ENCODE data around the gene SF3A2. TPM values are rescaled to one million over a fixed set of nuclear protein-coding genes. Genes with fewer than 3 reads are reported as not detected.

Gene SF3A2
- total and polyA plus RNA-seq, 4 donors: 2.2 to 32.0 (median 13.2) TPM

GRCh38 chr19:2249880-2250765 lies 13.5 kb downstream of the SF3A2 start:
- Histone ChIP-seq H3K27me3 (ENCODE audit: control insufficient read depth in 4 of 4, insufficient read depth in 4 of 4, low read length in 3 of 4) (peaks cover 0 to 28% (median 1%) of the 10 kb centered on the region in 4 donors), H3K4me3 (ENCODE audit: low read depth in 1 of 3, low read length in 3 of 3) (no peak overlapping the region), H3K27ac (ENCODE audit: low read depth in 1 of 2, low read length in 2 of 2) (no peak overlapping the region), H3K36me3 (ENCODE audit: control insufficient read depth in 4 of 4, insufficient read depth in 3 of 4, low read depth in 1 of 4, low read length in 3 of 4) (peaks cover under 1 to 23% (median 18%) of the 10 kb centered on the region in 4 donors), H3K4me1 (ENCODE audit: control insufficient read depth in 4 of 4, insufficient read depth in 4 of 4, low read length in 3 of 4) (peaks cover 11 to 53% (median 26%) of the 10 kb centered on the region in 4 donors), H3K9me3 (ENCODE audit: control insufficient read depth in 4 of 4, low read length in 3 of 4) (no peaks in the 10 kb centered on the region), H3K9ac (ENCODE audit: low read depth in 1 of 2, low read length in 2 of 2) (no peak overlapping the region)
- no peak for DNase-seq (ENCODE audit: low spot score)
- TF ChIP-seq RAD21 (IDR thresholded peaks at IDR 0.05) (no peak), CTCF (IDR thresholded peaks at IDR 0.05; ENCODE audit: low read depth, low read length, missing input control) (no peak), RXRA (IDR thresholded peaks at IDR 0.05) (no peak), FOXA2 (IDR thresholded peaks at IDR 0.05) (no peak), EGR1 (IDR thresholded peaks at IDR 0.05; ENCODE audit: low read depth in 2 of 2) (no peak), ZBTB33 (IDR thresholded peaks at IDR 0.05) (no peak), HNF4G (IDR thresholded peaks at IDR 0.05) (no peak), FOXA1 (IDR thresholded peaks at IDR 0.05) (no peak), REST (IDR thresholded peaks at IDR 0.05) (no peak), MAX (IDR thresholded peaks at IDR 0.05) (no peak), JUND (IDR thresholded peaks at IDR 0.05) (no peak), GABPA (IDR thresholded peaks at IDR 0.05 in 1 of 2, conservative IDR thresholded peaks at IDR 0.05 in 1 of 2) (no peak), TAF1 (conservative IDR thresholded peaks at IDR 0.05) (no peak), ATF3 (IDR thresholded peaks at IDR 0.05) (no peak), SP1 (IDR thresholded peaks at IDR 0.05) (no peak), NR2F2 (IDR thresholded peaks at IDR 0.05) (no peak)
- WGBS: 27% methylated on average over 43 of the region's 43 CpGs
